ENCODE results near the gene WNT10A. TPM values are rescaled to one million over a fixed set of nuclear protein-coding genes. Genes with fewer than 3 reads are reported as not detected.
"Not testable (repeated sequence)": the region's sequence is repeated elsewhere in the genome, so short reads cannot be mapped to it uniquely, and the experiment has no call there.

The WNT10A gene
- total RNA-seq, 4 donors from 2014 or later: 0.36 to 2.3 TPM; not detected in 2

DNA sequence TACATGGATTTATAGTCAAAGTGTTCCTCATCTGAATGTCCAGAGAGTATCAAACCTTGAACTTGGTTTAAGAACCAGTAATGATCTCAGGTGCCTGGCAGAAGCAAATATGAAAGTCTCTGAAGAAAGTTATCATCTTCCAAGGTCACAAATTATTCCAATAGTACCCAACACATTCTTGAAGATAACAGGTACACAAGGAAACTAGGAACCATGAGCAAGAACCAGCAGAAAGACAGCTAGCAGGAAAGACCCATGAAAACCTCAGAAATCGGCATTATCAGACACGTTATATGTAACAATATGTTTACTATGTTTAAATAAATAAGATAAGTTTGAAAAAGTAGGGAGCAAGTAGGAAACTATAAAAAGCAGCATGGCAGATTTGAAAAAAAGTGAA, 43.2 kb upstream of the WNT10A start:
- DNase-seq (ENCODE audit: low spot score): no peak
- TF ChIP-seq, protein P1, sequence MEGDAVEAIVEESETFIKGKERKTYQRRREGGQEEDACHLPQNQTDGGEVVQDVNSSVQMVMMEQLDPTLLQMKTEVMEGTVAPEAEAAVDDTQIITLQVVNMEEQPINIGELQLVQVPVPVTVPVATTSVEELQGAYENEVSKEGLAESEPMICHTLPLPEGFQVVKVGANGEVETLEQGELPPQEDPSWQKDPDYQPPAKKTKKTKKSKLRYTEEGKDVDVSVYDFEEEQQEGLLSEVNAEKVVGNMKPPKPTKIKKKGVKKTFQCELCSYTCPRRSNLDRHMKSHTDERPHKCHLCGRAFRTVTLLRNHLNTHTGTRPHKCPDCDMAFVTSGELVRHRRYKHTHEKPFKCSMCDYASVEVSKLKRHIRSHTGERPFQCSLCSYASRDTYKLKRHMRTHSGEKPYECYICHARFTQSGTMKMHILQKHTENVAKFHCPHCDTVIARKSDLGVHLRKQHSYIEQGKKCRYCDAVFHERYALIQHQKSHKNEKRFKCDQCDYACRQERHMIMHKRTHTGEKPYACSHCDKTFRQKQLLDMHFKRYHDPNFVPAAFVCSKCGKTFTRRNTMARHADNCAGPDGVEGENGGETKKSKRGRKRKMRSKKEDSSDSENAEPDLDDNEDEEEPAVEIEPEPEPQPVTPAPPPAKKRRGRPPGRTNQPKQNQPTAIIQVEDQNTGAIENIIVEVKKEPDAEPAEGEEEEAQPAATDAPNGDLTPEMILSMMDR (IDR thresholded peaks at IDR 0.05): no peak
- no peak for ATAC-seq (ENCODE audit: low FRiP score)

GRCh38 chr2:218839430-218839829, 41.2 kb upstream of the WNT10A start:
- TF ChIP-seq, protein P1 (IDR thresholded peaks at IDR 0.05): no peak
- peak; percentile 51 for ATAC-seq (ENCODE audit: low FRiP score)
- DNase-seq (ENCODE audit: low spot score): no peak

DNA sequence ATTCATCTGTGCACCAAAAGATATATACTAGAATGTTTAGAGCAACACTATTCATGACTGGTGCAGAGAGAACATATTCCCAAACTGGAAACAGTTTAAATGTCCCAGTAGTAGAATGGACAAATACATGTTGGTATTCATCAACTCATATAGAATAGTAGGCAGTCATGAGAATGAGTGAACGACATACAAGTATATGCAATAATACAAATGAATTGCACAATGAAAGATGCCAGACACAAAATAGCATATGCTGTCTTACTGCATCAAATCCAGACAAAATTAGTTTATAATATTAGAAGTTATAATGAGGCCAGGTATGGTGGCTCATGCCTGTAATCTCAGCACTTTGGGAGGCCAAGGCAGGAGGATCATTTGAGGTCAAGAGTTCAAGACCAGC, 40.8 kb upstream of the WNT10A start:
- ATAC-seq (ENCODE audit: low FRiP score): no peak
- TF ChIP-seq, protein P1 (IDR thresholded peaks at IDR 0.05): no peak
- DNase-seq (ENCODE audit: low spot score): no peak

DNA sequence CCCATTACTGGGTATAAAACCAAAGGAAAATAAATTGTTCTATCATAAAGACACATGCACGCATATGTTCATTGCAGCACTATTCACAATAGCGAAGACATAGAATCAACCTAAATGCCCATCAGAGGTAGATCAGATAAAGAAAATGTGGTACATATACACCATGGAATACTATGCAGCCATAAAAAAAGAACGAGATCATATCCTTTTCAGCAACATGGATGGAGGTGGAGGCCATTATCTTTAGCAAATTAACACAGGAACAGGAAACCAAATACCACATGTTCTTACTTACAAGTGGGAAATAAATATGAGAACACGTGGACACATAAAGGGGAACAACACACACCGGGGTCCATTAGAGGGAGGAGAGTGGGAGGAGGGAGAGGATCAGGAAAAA, 36.3 kb upstream of the WNT10A start:
- DNase-seq (ENCODE audit: low spot score); ATAC-seq (ENCODE audit: low FRiP score): not testable (repeated sequence)

DNA sequence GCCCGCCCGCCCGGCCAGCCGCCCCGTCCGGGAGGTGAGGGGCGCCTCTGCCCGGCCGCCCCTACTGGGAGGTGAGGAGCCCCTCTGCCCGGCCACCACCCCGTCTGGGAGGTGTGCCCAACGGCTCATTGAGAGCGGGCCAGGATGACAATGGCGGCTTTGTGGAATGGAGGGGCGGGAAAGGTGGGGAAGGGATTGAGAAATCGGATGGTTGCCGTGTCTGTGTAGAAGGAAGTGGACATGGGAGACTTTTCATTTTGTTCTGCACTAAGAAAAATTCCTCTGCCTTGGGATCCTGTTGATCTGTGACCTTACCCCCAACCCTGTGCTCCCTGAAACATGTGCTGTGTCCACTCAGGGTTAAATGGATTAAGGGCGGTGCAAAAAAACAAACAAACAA, 33.7 kb upstream of the WNT10A start:
- DNase-seq (ENCODE audit: low spot score); ATAC-seq (ENCODE audit: low FRiP score): not testable (repeated sequence)

- DNase-seq (ENCODE audit: low spot score): no peak
- ATAC-seq (ENCODE audit: low FRiP score): no peak
- TF ChIP-seq, protein P1 (IDR thresholded peaks at IDR 0.05): no peak
Observed at GRCh38 chr2:218849721-218850120, 30.9 kb upstream of the WNT10A start.

- TF ChIP-seq, protein P1 (IDR thresholded peaks at IDR 0.05): no peak
- ATAC-seq (ENCODE audit: low FRiP score) (no peak), DNase-seq (ENCODE audit: low spot score) (no peak)
Observed at GRCh38 chr2:218850796-218851195, 29.9 kb upstream of the WNT10A start.

DNA sequence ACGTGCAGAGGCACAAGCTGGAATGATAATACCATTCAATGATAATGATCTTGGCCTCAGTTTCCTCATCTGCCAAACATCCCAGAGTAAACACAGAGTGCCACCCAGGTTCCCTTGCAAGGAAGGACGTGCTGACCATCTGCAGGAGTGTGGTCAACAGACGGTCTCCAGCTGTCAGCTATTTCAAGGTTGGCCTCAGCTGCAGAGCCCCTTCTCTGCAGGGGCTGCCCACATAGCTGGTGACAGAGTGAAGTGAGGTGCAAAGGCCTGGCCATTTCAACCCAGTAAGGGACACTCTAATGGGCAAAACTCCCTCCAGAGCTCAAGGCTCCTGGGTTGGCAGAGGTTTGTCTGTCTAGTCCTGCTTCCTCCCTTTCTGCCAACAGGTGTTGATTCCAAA, 29.4 kb upstream of the WNT10A start:
- ATAC-seq (ENCODE audit: low FRiP score): no peak
- TF ChIP-seq, protein P1 (IDR thresholded peaks at IDR 0.05): no peak

More for the DNA sequence above, 29.4 kb upstream of the WNT10A start:
- DNase-seq (ENCODE audit: low spot score): no peak

All from omental fat pad (tissue), 4 donors.